Activated T-cell treated with anti-CD3 and anti-CD28 coated beads, Interleukin-2, amount 50 U/mL, for 4 hours (primary cell): Measurements from ENCODE around the gene PDCD6IP. TPM values are rescaled to one million over a fixed set of nuclear protein-coding genes. Genes with fewer than 3 reads are reported as not detected.

ENCODE experiments used
- ATAC-seq, 2 donors: fragments of 200-7000 bp; cut with Tn5 transposase; one replicate each; pipeline ENCODE4 v1.10.0; 2021
- DNase-seq: peaks from one replicate; pipeline ENCODE4 v3.0.0-alpha.2; 2020
- H3K27me3 Mint-ChIP-seq: one replicate; pipeline ENCODE4 v1.8.0; 2021; ENCODE audit warnings: low read depth, mixed read lengths
- H3K36me3 Mint-ChIP-seq: one replicate; pipeline ENCODE4 v1.8.0; 2022; ENCODE audit warnings: mixed read lengths; ENCODE audit not compliant: insufficient read depth
- H3K4me1 Mint-ChIP-seq: one replicate; pipeline ENCODE4 v1.8.0; 2021; ENCODE audit warnings: low read depth, mixed read lengths
- H3K4me3 Mint-ChIP-seq: one replicate; pipeline ENCODE4 v1.8.0; 2021; ENCODE audit warnings: mild to moderate bottlenecking, moderate library complexity, mixed read lengths
- H3K9me3 Mint-ChIP-seq: one replicate; pipeline ENCODE4 v1.8.0; 2021; ENCODE audit warnings: mixed read lengths
- total RNA-seq, 3 donors: library from RNA; stranded (reverse); gene quantifications; one replicate each; pipeline ENCODE4 v1.2.1, GENCODE V29; 2021

Gene PDCD6IP
- total RNA-seq, 3 donors from 2014 or later, result 167 to 177 (median 172) TPM

- H3K36me3 Mint-ChIP-seq, result no peaks in the 10 kb centered on the region
- H3K9me3 Mint-ChIP-seq, result no peaks in the 10 kb centered on the region
- DNase-seq (peak; percentile 45), ATAC-seq (peak; percentile 89 to 92)
- H3K4me1 Mint-ChIP-seq, result peaks cover 5% of the 10 kb centered on the region
- peak overlapping the region; percentile 7 for H3K4me3 Mint-ChIP-seq
- H3K27me3 Mint-ChIP-seq, result peaks cover 6% of the 10 kb centered on the region
These were observed 11.0 kb upstream of the PDCD6IP start for GRCh38 chr3:33787328-33788009.

GRCh38 chr3:33789183-33789954 lies 9.1 kb upstream of the PDCD6IP start:
- peaks cover 6% of the 10 kb centered on the region for H3K27me3 Mint-ChIP-seq
- no peaks in the 10 kb centered on the region for H3K36me3 Mint-ChIP-seq
- H3K4me3 Mint-ChIP-seq, result no peak overlapping the region
- peaks cover 5% of the 10 kb centered on the region for H3K4me1 Mint-ChIP-seq
- DNase-seq (no peak), ATAC-seq (no peak)
- H3K9me3 Mint-ChIP-seq, result no peaks in the 10 kb centered on the region

DNA sequence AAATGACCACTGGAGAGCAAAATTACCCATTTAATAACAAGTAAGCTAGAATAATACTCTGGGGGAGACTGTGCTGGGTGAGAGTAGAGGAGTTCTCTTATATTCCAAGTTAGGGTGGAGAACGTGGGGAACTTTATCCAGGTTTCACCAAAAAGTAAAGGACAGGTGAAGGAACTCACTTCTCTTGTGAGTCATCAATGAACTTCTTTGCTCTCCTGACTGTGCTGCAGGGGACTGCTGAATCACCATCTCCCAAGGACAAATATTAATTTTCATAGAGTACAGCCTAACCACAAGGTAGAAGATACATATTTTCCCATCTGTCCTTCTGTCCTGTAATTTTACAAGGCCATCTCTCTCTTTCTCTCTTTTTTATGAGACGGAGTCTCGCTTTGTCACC lies 8.3 kb upstream of the PDCD6IP start:
- H3K36me3 Mint-ChIP-seq, result no peaks in the 10 kb centered on the region
- DNase-seq (no peak), ATAC-seq (no peak)
- peaks cover 5% of the 10 kb centered on the region for H3K4me1 Mint-ChIP-seq
- H3K4me3 Mint-ChIP-seq, result no peak overlapping the region
- H3K9me3 Mint-ChIP-seq, result no peaks in the 10 kb centered on the region
- H3K27me3 Mint-ChIP-seq, result peaks cover 6% of the 10 kb centered on the region

DNA sequence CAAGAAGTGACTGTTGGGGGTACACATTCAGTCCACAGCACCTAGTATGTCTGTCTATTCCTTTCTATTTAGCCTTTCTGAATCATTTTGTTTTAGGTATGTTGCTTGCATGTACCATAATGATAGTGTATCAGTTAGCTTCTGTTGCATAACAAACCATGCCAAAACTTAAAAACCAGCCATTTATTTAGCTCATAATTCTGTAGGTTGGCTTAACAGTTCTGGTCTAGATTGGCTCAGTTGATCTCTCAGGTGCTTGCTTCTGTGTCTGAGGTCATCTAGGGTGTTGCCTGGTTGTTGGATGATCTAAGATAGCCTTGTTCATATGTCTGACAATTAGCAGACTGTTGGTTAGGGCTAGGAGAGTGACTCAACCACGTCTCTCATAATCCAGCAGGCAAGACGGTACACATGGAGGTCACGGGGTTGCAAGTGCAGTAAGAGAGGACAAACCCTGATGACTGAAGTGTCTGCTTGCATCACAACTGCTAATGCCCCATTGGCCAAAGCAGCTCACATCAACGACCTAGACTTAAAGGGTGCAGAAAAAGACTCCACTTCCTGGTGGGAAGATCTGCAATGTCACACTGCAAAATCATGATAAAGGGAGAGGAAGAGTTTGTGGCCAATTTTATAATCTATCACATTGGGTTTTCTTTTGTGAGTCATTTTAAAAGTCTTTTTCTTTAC lies 6.8 kb upstream of the PDCD6IP start:
- H3K4me3 Mint-ChIP-seq, result no peak overlapping the region
- peaks cover 5% of the 10 kb centered on the region for H3K4me1 Mint-ChIP-seq
- ATAC-seq, result peak; percentile 47 to 56
- H3K27me3 Mint-ChIP-seq, result peaks cover 6% of the 10 kb centered on the region
- DNase-seq, result no peak
- H3K9me3 Mint-ChIP-seq, result no peaks in the 10 kb centered on the region
- H3K36me3 Mint-ChIP-seq, result no peaks in the 10 kb centered on the region

DNA sequence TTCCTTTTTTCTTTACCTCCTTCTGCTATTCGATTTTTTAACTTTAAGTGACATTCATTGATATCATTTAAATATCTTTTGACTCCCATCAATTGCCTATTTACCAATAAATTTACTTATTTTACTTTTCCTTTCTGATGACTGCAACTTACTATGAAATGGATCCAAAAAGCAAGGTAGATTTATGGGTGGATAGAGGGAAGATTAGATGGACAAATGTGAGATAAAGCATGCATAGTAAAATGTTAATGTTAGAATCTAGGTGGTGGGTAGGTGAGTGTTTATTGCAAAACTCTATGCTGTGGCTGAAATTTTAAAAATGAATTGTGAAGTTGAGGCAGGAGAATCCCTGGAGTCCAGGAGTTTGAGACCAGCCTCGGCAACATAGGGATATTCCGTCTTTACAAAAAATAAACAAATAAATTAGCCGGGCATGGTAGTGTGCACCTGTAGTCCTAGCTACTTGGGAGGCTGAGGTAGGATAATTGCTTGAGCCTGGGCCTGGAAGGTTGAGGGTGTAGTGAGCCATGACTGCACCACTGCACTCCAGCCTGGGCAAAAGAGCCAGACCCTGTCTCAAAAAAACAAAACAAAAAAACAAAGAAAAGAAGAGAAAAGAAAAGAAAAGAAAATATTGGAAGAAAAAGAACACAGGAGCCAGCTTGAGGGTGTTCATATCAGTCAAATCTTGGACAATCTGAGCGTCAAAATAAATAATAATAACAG lies 6.1 kb upstream of the PDCD6IP start:
- Mint-ChIP-seq H3K36me3 (no peaks in the 10 kb centered on the region), H3K27me3 (peaks cover 6% of the 10 kb centered on the region), H3K9me3 (no peaks in the 10 kb centered on the region), H3K4me1 (peaks cover 5% of the 10 kb centered on the region), H3K4me3 (no peak overlapping the region)
- DNase-seq (no peak), ATAC-seq (no peak)

DNA sequence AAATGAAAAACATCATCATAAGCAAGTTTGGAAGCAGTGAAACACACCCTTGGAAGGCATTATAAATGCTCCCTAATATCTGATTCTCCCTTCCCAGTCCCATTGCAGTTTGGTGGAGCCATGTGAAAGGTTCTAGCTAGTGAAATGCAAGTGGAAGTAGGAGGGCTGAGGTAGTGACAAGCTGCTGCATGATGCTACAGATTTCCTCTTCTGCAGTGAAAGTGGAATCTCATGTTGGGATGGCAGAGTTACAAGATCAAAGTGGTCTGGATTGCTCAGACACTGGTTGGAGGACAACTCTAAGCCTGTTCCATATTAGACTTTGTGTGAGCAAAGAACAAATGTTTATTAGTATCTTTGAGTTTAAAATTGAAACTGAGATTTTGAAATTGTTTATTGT lies 3.3 kb upstream of the PDCD6IP start:
- Mint-ChIP-seq H3K27me3 (no peaks in the 10 kb centered on the region), H3K36me3 (no peaks in the 10 kb centered on the region), H3K4me3 (no peak overlapping the region), H3K4me1 (peaks cover 21% of the 10 kb centered on the region), H3K9me3 (no peaks in the 10 kb centered on the region)
- ATAC-seq (no peak), DNase-seq (no peak)

DNA sequence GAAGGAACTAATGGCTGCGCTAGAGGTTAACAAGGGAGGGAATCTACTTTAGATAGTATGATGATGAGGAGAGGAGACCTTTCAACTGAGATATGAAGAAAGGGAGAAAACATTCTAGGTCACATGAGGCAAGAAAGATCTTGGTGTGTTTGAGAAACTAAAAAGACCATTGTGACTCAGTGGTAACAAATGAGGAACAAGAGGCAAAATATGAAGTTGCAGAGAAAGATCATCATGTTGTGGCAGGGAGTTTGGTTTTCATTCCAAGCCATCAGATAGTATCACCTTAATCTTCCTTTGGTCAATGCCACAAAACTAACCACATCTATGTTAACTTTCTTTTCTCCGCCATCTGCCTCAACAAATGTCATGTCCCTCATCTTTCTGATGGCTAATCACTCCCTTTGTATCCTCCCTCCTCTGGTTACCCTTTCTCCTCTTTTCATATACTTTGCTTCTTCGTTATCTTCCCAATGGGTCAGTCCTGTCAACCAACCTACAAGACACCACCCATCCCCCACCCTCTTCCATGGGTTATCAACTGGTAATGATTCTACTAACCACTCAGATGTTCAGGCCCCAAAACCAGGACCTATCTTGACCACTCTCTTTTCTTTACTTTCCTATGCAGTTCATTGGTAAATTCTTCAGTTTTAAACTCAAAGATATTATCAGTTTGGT lies 2.4 kb upstream of the PDCD6IP start:
- H3K27me3 Mint-ChIP-seq, result no peaks in the 10 kb centered on the region
- no peaks in the 10 kb centered on the region for H3K36me3 Mint-ChIP-seq
- DNase-seq, result no peak
- peaks cover 30% of the 10 kb centered on the region for H3K4me1 Mint-ChIP-seq
- H3K4me3 Mint-ChIP-seq, result no peak overlapping the region
- no peak for ATAC-seq
- no peaks in the 10 kb centered on the region for H3K9me3 Mint-ChIP-seq

DNA sequence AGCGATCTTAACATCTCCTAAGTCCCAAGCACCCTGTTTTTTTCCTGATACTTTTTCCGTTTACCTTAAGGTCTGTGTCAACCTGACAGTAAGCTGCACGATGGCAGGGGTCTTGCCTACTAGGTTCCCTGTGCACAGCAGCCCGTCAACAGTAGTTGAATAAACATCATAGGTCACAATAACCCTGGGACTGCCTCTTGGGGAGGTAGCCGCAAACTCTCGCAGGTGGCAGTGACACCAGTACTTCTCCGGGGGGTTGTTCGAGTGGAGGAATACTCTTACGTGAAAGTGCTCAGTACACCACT lies 365 bp upstream of the PDCD6IP start:
- DNase-seq, result no peak
- peaks cover 43% of the 10 kb centered on the region for H3K4me1 Mint-ChIP-seq
- H3K27me3 Mint-ChIP-seq, result no peaks in the 10 kb centered on the region
- H3K9me3 Mint-ChIP-seq, result no peaks in the 10 kb centered on the region
- peak; percentile 63 to 67 for ATAC-seq
- H3K4me3 Mint-ChIP-seq, result peak overlapping the region; percentile 98
- peaks cover 5% of the 10 kb centered on the region for H3K36me3 Mint-ChIP-seq

DNA sequence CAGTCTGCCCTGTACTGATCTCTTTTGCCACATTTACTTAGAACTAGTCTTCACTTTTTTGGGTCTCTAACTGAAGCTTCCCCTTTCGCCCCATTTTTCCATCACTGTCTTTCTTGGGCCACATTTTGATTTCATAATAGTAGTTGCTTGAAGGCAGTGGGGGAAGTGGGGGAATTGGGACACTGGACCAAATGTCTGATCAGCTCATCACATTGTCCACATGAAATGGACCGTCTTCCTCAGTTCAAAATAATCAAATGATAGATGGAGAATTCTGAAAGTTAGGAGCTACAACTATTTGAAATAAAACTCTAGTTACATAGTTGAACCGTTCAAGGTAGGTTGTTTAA lies 747 bp downstream of the PDCD6IP start:
- DNase-seq (no peak), ATAC-seq (no peak)
- H3K27me3 Mint-ChIP-seq, result no peaks in the 10 kb centered on the region
- H3K4me1 Mint-ChIP-seq, result peaks cover 54% of the 10 kb centered on the region
- H3K4me3 Mint-ChIP-seq, result peak overlapping the region; percentile 98
- no peaks in the 10 kb centered on the region for H3K9me3 Mint-ChIP-seq
- H3K36me3 Mint-ChIP-seq, result peaks cover 12% of the 10 kb centered on the region

DNA sequence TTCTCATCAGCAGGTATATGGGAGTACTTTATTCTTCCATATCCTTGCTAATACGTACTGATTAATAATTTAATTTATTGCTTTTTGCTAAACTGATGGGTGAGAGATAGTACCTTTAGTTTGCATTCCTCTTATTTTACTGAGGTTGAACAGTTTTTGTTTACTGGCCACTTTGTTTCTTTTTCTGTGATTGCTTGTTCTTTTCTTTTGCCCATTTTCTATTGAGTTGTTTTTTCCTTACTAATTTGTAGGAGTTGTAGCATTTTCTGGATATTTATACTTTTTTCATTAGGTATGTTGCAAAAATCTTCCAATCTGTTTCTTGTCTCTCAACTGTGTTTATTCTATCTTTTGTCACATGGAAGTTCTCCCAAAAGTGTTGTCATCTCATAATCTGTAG lies 4.8 kb downstream of the PDCD6IP start:
- no peak for DNase-seq
- peaks cover 73% of the 10 kb centered on the region for H3K4me1 Mint-ChIP-seq

DNA sequence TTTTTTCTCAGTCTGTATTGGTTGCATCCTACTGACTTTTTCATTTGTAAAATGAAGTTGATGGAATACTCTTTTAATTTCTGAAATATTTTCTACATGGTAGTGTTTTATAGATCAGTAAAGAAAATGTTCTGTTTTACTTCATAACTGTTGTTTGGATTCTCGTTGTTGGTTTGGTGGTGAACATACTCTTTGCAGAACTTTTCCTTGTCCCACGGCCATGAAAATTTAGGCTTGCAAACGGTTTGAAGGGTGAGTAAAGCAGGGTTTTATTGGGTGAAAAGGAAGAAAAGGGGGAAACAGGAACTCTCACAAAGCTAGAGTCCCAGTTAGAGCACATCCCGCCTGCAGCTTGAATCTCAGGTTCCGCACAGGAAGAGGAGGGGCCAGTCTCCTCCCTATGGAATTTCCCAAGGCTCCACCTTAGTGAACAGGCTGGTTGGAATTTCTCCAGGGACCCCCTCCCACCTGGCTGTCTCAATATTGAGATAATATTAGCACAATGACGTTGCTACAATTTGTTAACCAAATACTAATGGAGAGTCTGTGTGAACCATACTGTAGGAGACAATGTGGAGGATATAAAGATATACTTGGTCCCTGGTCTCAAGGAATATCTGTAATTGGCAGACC lies 5.6 kb downstream of the PDCD6IP start:
- Mint-ChIP-seq H3K9me3 (no peaks in the 10 kb centered on the region), H3K4me1 (peaks cover 80% of the 10 kb centered on the region), H3K27me3 (no peaks in the 10 kb centered on the region), H3K36me3 (peaks cover 29% of the 10 kb centered on the region), H3K4me3 (no peak overlapping the region)
- ATAC-seq (no peak), DNase-seq (no peak)

More for the DNA sequence above, 4.8 kb downstream of the PDCD6IP start:
- Mint-ChIP-seq H3K9me3 (no peaks in the 10 kb centered on the region), H3K27me3 (no peaks in the 10 kb centered on the region), H3K4me3 (no peak overlapping the region), H3K36me3 (peaks cover 23% of the 10 kb centered on the region)
- no peak for ATAC-seq

DNA sequence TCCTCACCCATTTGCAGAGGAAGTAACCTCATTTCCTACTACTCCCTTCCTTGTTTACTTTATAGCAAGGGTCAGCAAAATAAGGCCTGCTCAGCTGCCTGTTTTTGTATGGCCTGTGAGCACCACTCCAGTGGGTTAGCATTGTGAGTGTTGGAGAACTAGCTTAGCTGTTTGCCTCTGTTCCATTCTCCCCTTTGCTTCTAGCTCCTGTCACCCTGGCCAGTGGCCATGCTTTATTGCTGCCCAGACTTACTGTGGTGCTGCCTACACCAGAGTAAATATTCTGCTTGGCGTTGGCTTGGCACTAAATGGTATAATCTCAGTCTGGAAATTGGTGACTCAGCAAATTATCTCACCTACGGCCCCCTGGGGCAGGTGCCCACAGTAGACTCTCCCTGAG lies 8.8 kb downstream of the PDCD6IP start:
- H3K9me3 Mint-ChIP-seq, result no peaks in the 10 kb centered on the region
- no peaks in the 10 kb centered on the region for H3K27me3 Mint-ChIP-seq
- DNase-seq, result no peak
- peaks cover 32% of the 10 kb centered on the region for H3K36me3 Mint-ChIP-seq
- no peak for ATAC-seq
- peaks cover 78% of the 10 kb centered on the region for H3K4me1 Mint-ChIP-seq
- no peak overlapping the region for H3K4me3 Mint-ChIP-seq

GRCh38 chr3:33808559-33808958 lies 10.1 kb downstream of the PDCD6IP start:
- H3K9me3 Mint-ChIP-seq, result no peaks in the 10 kb centered on the region
- H3K4me1 Mint-ChIP-seq, result peaks cover 68% of the 10 kb centered on the region
- H3K4me3 Mint-ChIP-seq, result no peak overlapping the region
- H3K36me3 Mint-ChIP-seq, result peaks cover 30% of the 10 kb centered on the region
- ATAC-seq (peak; percentile 79 to 88), DNase-seq (no peak)
- H3K27me3 Mint-ChIP-seq, result no peaks in the 10 kb centered on the region
